ENCODE data around the gene RFC1. TPM values are rescaled to one million over a fixed set of nuclear protein-coding genes. Genes with fewer than 3 reads are reported as not detected.

RFC1 gene
- total RNA-seq, 2 experiments from 2014 or later = 117 to 128 TPM

GRCh38 chr4:39255871-39256270 is 110.3 kb downstream of the RFC1 start:
- H3K9me3 Mint-ChIP-seq = no peaks in the 10 kb centered on the region
- no peak for DNase-seq
- H3K27ac Mint-ChIP-seq = no peak overlapping the region
- H3K4me1 Mint-ChIP-seq = no peaks in the 10 kb centered on the region
- peaks cover 14% of the 10 kb centered on the region for H3K36me3 Mint-ChIP-seq
- H3K27me3 Mint-ChIP-seq = no peaks in the 10 kb centered on the region
- H3K4me3 Mint-ChIP-seq = no peak overlapping the region

GRCh38 chr4:39255266-39255665 is 110.9 kb downstream of the RFC1 start:
- no peaks in the 10 kb centered on the region for H3K4me1 Mint-ChIP-seq
- no peaks in the 10 kb centered on the region for H3K9me3 Mint-ChIP-seq
- DNase-seq = no peak
- H3K36me3 Mint-ChIP-seq = peaks cover 14% of the 10 kb centered on the region
- H3K27me3 Mint-ChIP-seq = no peaks in the 10 kb centered on the region
- no peak overlapping the region for H3K4me3 Mint-ChIP-seq
- no peak overlapping the region for H3K27ac Mint-ChIP-seq

GRCh38 chr4:39243462-39243861 is 122.7 kb downstream of the RFC1 start:
- Mint-ChIP-seq H3K27ac (no peak overlapping the region), H3K9me3 (peaks cover 6% of the 10 kb centered on the region), H3K27me3 (no peaks in the 10 kb centered on the region), H3K36me3 (peaks cover 20% of the 10 kb centered on the region), H3K4me3 (no peak overlapping the region), H3K4me1 (no peaks in the 10 kb centered on the region)
- no peak for DNase-seq

Other genes starting within 250 kb of the RFC1 start
- 10 to 100 TPM; 11.0 to 14.1 TPM for gene WDR19, start 183.8 kb downstream of the RFC1 start, total RNA-seq
- gene KLB, start 40.6 kb upstream of the RFC1 start, total RNA-seq = not detected
- gene RPL9, start 92.6 kb upstream of the RFC1 start, total RNA-seq = 1,000 to 10,000 TPM; 1,739 to 1,814 TPM
- 10 to 100 TPM; 44.1 to 46.3 TPM for gene LIAS, start 92.7 kb upstream of the RFC1 start, total RNA-seq
- gene UGDH, start 161.1 kb upstream of the RFC1 start, total RNA-seq = 10 to 100 TPM; 29.7 to 34.8 TPM